NCI-H2227 treated with DMSO at 0.1 percent for 48 hours (cell line): ENCODE results near the gene HARS1.
A peak's percentile ranks its signal among the peaks of the same experiment; 100 is the strongest.
"Not testable (repeated sequence)": the region's sequence is repeated elsewhere in the genome, so short reads cannot be mapped to it uniquely, and the experiment has no call there.

ENCODE experiments used
- DNase-seq: peaks from one replicate; lab custom pipeline; 2025; lab: John Stamatoyannopoulos, UW

Gene HARS1

DNA sequence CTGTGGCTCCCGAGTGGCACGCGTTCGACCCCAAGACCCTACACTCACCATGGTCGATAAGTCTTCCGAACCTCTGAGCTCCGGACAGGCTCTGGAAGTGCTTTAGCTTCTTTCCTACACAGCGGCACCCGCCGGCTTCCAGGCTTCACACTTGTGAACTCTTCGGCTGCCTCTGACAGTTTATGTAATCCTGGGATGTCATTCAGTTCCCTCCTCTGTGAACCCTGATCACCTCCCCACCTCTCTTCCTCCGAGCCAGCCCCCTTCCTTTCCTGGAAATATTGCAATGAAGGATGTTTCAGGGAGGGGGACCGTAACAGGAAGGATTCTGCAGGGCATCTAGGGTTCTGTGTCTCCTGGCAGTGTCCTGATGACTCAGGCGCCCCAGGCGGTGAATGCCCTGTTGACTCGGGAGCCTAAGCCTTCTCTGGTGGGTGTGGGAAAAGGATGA is 58.1 kb downstream of the HARS1 start, which contains the start of gene CD14:
Gene CD14, minus strand, starts transcription at position 155 of the 451 bp plus-strand sequence. Its CDS starts 104 bp downstream, at position 51.
- no peak for DNase-seq

DNA sequence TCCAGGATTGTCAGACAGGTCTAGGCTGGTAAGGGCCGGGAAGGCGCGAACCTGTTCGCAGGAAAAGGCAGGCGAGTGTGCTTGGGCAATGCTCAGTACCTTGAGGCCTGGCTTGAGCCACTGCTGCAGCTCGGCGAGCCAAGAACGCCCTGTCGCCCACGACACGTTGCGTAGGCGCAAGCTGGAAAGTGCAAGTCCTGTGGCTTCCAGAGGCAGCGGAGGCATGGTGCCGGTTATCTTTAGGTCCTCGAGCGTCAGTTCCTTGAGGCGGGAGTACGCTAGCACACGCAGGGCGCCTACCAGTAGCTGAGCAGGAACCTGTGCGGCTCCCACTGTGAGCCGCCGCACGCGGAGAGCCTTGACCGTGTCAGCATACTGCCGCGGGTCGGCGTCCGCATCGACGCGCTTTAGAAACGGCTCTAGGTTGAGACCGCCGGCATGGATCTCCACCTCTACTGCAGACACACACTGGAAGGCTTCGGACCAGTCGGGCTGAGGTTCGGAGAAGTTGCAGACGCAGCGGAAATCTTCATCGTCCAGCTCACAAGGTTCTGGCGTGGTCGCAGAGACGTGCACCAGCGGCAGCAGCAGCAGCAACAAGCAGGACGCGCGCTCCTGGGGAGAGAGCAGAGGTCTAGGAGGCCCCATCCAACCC is 58.7 kb downstream of the HARS1 start:
- DNase-seq, result peak; percentile 25

DNA sequence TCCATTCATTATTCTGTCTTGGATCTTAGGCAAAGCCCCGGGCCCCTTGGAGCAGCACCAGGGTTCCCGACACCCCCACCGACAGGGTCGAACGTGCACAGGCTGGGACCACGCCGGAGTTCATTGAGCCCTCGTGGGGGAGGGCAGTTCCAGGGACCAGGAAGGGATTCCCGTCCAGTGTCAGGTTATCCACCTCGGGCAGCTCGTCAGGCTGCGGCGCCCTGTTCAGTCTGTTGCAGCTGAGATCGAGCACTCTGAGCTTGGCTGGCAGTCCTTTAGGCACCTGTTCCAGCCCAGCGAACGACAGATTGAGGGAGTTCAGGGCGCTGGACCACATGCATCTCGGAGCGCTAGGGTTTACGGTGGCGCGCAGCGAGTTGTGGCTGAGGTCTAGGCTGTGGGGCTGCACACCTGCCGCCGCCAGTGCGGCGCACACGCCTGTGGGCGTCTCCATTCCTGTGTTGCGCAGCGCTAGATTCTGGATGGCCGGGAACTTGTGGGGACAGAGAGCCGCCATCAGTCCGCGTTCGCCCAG is 59.3 kb downstream of the HARS1 start:
- peak; percentile 25 for DNase-seq

DNA sequence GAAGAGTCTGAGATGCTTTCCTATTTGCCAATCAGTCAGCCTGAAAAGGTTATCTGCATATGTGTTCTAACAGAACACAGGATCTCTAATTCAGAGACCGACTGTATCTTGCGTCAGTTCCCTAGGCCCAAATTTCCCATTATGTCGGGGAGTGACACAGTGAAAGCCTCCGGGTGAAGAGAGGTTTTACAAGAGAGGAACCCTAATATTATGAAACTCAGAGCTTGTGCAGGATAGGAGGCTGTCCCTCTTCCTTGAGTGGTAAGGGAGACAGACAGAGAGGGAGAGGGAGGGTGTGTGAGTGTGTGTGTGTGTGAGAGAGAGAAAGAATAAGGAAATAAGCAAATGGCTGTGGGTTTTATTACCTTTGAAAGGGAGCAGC is 60.1 kb downstream of the HARS1 start:
- DNase-seq, result no peak

DNA sequence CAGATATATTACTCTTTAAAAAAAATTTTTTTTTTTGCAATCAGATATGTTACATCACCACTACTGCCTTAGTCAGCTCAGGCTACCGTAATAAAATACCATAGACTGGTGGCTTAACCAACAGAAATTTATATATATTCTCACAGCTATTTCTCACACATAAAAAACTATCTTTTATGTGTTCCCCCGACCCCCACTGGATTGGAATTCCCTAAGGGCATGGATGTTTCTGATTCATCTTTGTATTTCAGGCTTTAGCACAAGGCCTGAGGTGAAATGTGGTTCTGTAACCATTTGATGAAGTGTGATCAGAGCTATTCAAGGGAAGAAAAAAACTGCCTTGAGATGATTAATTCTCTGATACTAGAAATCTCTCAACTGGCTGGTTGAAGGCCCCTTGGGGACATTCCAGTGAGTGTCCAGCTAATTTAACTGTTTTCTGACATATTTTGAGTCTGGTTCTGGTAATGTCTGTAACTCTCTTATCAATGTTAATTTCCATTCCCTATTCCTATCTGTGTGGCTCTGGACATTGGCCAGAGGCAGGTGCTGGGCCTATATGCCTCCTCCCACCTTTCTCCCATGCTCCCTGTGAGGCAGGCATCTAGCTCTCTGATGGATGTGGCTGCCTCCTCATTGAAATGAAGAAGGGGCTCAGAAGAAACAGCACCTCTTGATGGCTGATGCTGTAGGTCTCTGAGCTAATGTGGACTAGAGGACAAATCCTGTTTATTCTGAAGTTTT is 60.7 kb downstream of the HARS1 start:
- no peak for DNase-seq

DNA sequence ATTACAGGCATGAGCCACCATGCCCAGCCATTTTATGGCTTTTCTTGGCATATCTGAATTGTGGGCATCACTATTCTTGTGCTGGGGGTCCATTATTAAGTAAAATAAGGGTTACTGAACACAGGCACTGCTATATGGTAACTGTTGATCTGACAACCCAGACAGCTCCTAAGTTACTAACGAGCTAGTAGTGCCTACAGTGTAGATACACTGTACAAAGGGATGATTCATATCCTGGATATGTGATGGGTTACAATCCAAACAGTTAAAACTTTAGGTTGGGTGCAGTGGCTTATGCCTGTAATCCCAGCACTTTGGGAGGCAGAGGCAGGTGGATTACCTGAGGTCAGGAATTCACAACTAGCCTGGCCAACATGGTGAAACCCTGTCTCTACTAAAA is 62.5 kb downstream of the HARS1 start:
- DNase-seq, result no peak

DNA sequence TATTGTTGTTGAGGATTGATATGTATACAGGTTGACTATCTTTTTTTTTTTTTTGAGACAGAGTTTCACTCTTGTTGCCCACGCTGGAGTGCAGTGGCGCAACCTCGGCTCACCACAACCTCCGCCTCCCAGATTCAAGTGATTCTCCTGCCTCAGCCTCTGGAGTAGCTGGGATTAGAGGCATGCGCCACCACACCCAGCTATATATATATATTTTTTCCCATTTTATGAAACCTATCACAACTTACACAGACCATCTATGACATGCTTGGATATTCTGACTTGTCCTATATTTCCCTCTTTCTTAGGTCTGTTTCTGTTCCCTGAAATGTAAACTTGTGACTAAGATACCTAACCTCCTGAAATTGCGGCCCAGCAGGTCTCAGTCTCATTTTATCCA is 63.2 kb downstream of the HARS1 start:
- DNase-seq, result no peak

DNA sequence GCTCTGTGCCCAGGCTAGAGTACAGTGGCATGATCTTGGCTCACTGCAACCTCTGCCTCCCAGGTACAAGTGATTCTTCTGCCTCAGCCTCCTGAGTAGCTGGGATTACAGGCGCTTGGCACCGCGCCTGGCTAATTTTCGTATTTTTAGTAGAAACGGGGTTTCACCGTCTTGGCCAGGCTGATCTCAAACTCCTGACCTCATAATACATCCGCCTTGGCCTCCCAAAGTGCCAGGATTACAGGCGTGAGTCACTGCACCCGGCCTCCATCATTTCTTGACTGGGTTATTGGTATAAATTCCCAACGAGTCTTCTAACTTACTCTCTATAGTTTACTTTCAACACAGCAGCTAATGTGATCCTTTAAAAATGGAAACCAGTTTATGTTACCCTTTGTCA is 66.3 kb downstream of the HARS1 start:
- not testable (repeated sequence) for DNase-seq
